Gastroesophageal sphincter (tissue), 3 donors: ENCODE results near the gene TSHR.

Experiments used
- EP300 ChIP-seq: sonication (generic); formaldehyde crosslinking; IDR thresholded peaks from one replicate; pipeline ENCODE4 v1.6.1; 2017; ENCODE audit warnings: antibody characterized with exemption, mild to moderate bottlenecking
- POLR2A ChIP-seq, 2 donors: fragments of 450-650 bp; IDR thresholded peaks; one replicate each; pipeline ENCODE4 v1.6.1; 2017; ENCODE audit warnings: antibody characterized with exemption in 2 of 2, mild to moderate bottlenecking in 2 of 2, moderate library complexity in 1 of 2
- POLR2AphosphoS5 ChIP-seq: sonication (generic); formaldehyde crosslinking; IDR thresholded peaks from one replicate; pipeline ENCODE4 v1.6.1; 2017; ENCODE audit warnings: antibody characterized with exemption
- TF ChIP-seq, protein P1 (sequence below), 4 experiments: fragments of 200-600 bp in 2 of 4; fragments of 450-650 bp in 2 of 4; sonication (generic) in 1 of 4; IDR thresholded peaks; one replicate each; pipeline ENCODE4 v1.5.1; 2017 to 2019; ENCODE audit warnings: antibody characterized with exemption in 4 of 4, mild to moderate bottlenecking in 2 of 4, moderate library complexity in 2 of 4

DNA sequence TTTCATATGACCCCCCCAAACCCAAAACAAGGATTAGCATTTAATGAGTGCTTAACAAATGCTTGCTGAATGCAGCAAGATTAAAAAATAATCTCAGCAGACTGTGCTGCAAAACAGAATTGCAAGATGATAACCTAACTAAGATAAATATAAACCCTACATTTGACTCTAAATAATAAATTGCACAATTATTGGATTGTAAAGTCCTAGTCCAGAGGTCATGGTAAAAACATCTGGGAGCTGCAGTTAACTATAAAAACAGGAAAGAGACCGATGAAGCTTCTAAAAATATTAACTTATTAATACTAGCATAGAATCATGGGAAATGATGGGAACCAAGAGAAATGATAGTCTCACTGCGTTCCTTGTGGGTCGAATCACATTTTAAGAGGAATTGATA is 37.2 kb downstream of the TSHR start:
- TF ChIP-seq, protein P1, sequence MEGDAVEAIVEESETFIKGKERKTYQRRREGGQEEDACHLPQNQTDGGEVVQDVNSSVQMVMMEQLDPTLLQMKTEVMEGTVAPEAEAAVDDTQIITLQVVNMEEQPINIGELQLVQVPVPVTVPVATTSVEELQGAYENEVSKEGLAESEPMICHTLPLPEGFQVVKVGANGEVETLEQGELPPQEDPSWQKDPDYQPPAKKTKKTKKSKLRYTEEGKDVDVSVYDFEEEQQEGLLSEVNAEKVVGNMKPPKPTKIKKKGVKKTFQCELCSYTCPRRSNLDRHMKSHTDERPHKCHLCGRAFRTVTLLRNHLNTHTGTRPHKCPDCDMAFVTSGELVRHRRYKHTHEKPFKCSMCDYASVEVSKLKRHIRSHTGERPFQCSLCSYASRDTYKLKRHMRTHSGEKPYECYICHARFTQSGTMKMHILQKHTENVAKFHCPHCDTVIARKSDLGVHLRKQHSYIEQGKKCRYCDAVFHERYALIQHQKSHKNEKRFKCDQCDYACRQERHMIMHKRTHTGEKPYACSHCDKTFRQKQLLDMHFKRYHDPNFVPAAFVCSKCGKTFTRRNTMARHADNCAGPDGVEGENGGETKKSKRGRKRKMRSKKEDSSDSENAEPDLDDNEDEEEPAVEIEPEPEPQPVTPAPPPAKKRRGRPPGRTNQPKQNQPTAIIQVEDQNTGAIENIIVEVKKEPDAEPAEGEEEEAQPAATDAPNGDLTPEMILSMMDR (IDR thresholded peaks at IDR 0.05): no peak
- TF ChIP-seq EP300 (no peak), POLR2AphosphoS5 (no peak), POLR2A (IDR thresholded peaks at IDR 0.05) (no peak)
